Muscle of back (tissue), 11 donors: ENCODE data around the gene PGC. TPM values are rescaled to one million over a fixed set of nuclear protein-coding genes. Genes with fewer than 3 reads are reported as not detected.
A peak's percentile ranks its signal among the peaks of the same experiment; 100 is the strongest.

Source experiments
- DNase-seq, 3 donors: peaks; one replicate each; pipeline versions ENCODE4 v3.0.0 to v3.0.0-alpha.2; 2013
- polyA plus RNA-seq, 10 donors: library from polyadenylated mRNA; unstranded; fragments of 120-200 nt; gene quantifications; one replicate each; pipeline ENCODE4 v1.2.1, GENCODE V29; 2013; ENCODE audit not compliant: insufficient read length in 10 of 10

Gene PGC
- polyA plus RNA-seq, 10 donors, result not detected

DNA sequence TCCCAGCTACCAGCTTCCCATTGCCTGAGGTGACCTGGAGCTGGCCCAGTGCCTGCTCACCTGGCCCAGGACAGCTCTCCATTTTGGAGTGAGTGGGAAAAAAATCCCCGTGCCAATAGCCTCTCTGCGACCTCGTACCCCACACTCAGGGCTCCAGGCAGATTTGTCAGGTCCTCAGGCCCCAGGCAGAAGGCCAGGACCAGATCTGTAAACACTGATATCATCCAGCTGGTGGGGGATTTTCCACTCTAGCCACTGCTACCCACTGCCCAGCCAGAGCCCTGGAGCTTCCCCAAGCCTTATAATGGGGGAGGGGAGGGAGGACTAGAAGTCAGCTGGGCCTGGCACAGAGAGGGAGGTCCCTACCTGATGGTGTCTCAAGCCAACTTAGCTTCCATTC lies 1.3 kb upstream of the PGC start:
- DNase-seq, result no peak

DNA sequence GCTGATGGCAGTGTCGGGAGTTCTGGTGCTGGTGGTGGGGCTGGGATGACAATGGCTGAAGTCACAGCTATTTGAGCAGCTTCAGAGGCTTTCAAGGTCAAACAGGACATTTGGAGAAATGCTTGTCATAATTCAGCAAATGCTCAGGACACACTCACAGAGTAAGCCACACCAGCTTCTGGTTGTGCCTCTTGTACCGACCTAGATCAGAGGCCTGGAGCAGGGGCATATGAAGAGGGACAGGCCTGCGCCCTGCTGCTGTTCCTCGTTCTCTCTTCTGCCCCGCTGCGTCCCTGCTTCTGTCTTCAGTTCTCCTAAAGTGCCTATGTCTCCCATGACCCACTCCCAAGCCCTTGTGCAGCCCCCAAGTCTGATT lies 893 bp upstream of the PGC start:
- DNase-seq, result no peak

DNA sequence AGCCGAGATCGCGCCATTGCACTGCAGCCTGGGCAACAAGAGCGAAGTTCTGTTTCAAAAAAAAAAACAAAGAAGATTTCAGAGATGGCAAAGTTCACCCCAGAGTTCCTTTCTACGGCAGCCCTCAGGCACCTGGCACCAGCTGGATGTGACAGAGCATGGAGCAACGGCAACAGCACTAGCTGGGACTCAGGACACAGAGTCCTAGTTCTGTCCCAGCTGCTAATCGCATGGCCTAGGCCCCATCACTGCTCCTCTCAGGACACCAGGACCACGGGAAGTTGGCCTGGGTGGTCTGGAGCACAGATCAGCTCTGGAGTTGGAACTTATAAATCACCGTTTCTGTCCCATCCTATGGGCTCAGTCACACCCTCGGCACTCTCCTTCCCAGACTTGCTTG lies 1.1 kb downstream of the PGC start:
- no peak for DNase-seq

DNA sequence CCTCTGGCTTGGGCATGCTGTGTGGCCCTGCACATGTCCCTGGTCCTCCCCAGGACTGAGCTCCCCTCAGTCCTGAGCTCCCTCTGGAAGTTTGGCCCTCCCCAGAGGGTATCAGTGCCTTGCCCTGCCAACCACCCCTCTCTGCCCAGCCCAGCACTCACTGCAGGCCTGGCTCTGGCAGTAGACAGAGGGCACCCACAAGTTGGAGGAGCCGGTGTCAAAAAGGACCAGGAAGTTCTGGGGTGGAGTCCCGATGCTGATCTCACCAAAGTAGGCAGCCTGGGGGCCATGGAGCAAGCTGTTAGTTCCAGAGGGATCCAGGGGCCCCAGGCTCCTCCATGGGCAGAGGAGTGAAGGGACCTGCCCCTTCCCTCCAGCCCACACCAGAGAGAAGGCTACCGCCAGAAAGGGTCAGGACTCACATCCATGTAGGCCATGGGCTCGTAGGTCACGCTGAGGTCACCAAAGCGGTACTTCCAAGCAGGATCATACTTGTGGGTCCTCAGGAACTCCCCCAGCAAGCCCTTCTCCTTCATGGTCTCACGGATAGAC lies 2.9 kb downstream of the PGC start:
- DNase-seq, result no peak

DNA sequence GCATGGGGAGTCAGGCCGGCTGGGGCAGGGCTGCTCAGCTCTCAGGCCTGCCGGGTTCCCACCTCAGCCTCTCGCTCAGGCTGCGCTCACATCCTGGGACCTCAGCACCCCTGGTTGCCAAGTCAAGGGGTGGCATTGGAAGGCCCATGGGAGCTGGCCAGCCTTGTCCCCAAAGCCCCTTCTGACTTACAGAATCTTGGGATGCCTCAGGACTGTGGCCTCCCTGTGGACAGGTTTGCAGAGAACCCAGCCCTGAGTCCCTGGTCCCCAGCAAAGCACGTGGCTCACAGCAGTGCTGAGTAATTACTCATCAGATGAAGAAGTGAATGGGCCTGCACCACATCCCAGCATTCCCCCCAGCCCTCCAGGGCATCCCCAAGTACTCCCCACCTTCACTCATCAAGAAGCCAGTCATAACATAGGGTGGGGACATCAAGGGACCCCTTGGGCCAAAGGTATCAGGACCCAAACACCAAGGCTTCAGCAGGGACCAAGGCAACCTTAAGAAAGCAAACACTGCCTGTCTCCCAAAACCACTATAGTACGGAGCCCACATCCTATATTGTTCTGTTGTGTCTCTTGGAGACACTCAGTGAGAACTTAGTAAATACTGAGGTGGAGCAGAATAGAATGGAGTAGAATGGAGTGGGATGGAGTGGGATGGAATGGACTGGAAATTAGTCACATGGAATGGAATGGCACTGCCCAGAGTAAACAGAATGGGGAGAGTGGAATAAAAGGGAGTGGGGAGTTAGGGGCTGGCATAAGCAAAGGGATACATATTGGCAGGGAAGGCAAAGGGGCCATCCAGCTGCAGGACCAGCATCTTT lies 3.6 kb downstream of the PGC start:
- DNase-seq, result no peak

DNA sequence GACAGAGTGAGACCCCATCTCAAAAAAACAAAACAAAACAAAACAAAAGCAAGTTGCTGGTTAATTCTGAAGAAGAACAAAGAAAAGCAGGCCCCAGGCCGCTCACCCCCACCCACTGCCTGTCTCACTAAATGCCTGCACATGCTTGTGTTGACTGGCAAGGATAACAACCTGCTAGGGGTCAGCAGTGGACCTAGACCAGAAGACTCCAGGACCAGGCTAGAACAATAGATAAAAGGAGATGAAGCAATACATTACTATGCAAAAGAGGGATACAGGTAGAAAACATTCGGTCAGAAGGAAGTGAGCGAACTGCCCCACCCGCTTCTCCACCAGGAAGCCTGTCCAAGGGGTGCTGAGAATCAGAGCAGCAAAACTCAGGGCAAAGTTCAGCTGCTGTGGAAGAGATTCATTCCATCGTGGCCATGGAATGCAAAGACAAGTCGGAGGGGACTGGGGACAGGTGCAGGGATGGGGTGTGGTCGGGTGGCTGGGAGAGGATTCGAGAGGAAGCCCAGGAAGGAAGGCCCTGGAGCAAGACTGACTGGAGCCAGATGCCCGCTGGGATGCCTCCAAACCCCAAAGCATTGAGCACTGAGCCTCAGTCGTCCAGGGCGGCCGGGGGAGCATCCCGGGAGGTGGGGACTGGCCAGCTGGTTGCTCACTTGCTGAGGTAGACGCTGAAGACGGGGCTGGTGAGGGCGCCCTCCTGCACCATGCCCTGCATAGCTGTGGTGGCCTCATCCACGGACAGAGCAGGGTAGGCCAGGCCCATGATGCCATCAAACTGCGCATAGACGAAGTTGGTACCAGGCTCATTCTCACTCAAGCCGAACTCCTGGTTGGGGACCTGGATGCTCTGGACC lies 5.3 kb downstream of the PGC start:
- no peak for DNase-seq

DNA sequence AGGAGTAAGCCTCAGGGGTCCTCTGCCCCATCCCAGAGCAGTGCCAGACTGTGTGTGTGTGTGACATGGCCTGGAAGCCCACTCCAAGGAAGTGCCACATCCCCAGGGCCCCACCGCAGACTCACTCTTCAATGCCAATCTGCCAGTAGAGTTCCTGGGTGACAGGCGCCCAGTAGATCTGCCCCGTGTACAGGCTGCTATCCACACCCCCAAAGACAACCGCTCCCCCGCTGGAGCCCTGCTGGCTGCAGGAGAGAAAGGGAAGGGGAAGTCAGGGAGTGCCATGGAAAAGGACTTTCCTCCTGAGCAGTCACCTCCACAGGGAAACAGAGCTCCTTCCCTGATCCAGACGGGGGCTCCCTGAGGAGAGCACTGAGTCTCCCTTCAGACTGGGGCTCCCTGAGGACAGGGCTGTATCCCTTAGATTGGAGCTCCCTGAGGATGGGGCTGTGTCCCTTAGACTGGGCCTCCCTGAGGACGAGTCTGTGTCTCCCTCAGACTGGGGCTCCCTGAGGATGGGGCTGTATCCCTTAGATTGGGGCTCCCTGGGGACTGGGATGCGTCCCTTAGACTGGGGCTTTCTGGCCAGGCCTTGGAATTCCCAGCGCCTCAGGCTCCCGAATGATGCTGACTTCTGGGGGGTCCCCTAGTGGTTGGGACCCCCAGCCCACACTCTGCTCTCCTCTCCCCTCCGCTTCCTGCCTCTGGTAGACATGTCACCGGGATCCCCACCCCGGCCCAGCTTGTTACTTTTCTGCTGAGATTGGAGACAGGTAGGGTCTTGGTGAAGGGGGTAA lies 6.6 kb downstream of the PGC start:
- no peak for DNase-seq

DNA sequence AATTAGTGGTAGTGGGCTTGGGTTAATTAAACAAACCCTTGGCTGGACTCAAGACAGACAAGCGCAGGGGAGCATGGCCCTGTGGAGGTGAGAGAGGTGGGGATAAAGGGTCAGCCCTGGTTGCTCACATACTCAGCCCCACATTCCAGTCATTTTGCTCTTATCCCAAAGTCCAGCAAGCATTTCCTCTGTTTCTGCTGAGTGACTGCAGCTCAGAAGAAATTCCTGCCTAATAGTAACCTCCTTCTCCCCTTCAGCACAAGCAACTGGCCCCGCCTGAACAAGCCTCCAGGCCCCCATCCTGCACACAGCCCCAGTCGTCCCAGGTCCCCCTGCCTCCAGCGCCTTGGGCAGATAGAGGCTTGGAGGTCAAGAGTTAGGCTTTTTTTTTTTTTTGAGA lies 8.2 kb downstream of the PGC start:
- no peak for DNase-seq

DNA sequence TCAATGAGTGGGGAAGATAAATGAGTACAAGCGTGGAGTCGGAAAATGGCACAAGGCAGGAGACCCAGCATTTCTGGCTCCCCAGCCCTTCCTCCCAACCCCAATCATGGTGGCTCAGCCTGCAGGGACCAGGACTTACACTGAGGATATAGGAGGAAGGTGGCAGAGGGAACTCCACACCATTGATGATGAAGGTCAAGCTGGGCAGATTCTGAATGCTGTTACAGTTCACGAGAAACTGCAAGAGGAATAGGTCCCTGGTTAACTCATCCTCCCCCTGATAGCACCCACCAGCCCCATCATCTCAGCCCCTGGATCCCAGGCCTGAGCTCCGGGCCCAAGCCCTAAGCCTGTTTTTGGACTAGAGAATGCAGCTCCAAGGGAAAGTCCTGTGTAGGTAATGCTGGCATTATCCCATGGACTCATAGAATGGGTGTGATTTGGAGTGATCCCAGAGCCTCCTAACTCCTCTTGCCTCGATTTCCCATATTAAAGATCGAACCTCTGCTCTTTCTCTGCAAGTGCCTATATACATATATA lies 9.5 kb downstream of the PGC start:
- no peak for DNase-seq

DNA sequence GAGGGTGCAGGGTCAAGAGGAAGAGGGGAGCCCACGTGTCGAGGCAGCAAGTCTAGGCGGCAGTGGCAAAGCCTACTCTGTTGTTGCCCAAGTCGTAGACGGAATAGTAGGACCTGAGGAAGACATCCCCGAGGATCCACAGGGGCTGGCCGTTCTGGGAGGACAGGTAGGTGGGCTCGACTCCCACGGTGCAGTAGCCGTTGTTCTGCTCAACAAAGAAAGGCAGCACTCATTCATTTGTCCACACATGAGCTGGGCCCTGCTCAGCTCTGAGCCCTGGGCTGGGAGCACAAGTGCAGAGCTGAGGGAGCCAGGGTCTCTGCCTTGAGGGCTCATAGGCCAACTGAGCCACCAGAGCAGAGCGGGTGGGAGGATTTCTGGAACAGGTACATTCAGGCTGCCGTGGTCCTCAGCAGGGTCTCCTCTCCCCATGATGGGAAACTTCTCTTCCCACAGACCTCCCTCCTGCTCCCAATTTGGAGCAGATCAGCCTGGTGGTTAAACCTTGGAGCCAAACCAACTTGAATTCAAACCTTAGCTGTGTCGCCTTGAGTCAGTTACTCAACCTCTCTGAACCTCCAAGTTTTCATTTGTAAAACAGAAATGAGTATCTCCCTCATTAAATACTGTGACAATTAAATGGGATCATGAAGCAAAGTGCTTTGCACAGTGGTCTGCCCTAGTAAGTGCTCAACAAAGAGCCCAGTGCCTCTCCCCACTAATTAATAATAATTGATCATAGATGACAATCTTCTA lies 10.2 kb downstream of the PGC start:
- no peak for DNase-seq

DNA sequence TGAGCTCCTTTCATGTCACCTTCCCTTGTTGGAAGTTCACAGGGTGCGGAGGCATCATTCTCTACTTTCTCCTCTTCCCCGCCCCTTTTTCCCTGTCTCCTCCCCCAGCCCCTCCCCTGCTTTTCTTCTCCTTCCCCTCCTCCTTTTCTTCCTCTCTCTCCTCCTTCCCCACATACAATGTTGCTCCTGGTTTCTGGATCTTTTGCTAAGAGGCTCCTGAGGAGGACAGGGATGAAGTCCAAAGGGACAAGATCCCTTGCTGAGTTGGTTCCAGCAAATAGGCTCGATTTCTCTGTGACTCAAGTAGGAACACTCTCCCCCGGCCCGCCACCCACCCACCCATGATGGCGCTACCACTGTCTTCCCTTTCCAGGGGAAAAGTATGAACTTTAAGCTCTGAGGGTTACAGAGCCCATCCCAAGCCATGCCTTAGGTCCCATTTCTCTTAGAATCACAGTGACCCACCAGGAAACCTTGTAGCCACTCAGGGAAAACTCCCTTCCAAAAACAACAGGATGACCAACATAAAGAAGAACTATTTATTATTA lies 10.9 kb downstream of the PGC start:
- DNase-seq, result no peak

DNA sequence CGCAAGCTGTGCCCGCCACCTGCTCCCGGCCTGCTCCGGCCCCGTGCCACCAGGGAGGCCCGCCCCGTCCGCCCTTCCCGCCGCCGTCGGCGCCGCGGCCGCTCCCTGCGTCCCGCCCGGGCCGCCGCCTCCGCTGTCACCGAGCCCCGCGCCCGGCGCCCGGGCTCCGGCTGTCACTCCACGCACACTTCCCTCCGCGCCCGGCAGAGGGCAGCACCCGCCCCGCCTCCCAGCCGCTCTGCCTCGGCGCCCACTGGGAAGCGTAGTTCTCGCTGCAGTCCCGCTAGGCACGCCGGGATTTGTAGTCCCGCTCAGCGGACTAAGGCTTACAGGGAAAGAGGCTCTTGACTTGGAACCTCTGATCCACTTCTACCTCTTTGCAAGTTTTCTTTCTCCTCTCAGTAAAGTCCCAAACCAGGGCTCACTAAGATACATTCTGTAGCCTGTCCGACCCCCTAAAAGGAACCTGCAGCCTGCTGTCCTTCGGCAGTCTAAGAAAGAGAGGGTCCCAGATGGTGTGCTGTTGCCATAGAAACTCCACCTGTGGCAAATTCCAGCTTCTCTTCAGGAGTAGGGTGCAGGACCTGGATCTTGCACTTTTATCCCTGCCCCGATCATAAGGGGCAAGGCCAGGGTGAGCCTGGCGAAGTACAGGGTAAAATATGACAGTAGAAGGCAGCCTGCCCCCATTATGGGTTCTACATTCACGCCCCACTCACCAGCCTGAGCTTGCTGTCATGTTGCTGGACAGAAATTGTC lies 11.6 kb downstream of the PGC start, which contains the start of gene TFEB:
TSS of gene TFEB (minus strand) at position 182 of the 759 bp plus-strand sequence. CDS start 44,395 bp downstream, outside the sequence.
- DNase-seq, result peak; percentile 88 to 97 (median 94)

DNA sequence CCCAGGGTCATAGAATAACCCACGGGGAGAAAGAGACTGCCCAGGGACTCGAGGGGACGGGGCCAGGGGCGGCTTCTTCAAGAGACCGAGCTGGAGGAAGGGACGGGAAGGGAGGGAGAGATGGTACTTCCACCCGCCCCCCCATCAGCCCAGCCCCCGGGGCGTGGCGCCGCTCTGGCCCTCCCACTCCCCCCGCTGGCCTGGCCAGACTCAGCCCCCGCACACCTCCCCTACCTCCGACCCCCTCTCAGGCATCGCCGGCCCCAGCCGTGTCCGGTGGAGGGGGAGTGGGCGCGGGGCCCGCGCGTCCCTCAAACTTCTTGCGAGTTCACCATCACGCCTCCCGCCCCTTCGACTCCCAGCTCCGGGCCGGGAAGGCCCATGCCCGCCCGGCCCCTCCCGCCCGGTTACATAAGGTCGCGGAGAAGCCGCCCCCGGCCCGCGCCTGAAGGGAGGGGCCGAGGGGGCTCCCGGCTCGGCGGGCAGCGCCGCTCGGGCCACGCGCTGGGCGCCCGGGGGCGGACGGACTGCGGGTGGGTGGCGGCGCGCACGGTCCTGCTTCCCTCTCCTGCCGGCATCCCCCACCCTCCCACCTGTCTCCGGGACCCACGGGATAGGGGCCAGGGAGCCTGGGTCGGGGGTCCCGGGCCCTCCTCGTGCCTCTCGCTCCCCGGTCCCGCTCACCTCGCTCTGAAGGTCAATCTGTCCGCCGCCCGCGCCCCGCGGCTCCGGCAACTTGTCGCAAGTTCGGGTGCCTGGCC lies 12.4 kb downstream of the PGC start:
- peak; percentile 71 to 95 (median 91) for DNase-seq

DNA sequence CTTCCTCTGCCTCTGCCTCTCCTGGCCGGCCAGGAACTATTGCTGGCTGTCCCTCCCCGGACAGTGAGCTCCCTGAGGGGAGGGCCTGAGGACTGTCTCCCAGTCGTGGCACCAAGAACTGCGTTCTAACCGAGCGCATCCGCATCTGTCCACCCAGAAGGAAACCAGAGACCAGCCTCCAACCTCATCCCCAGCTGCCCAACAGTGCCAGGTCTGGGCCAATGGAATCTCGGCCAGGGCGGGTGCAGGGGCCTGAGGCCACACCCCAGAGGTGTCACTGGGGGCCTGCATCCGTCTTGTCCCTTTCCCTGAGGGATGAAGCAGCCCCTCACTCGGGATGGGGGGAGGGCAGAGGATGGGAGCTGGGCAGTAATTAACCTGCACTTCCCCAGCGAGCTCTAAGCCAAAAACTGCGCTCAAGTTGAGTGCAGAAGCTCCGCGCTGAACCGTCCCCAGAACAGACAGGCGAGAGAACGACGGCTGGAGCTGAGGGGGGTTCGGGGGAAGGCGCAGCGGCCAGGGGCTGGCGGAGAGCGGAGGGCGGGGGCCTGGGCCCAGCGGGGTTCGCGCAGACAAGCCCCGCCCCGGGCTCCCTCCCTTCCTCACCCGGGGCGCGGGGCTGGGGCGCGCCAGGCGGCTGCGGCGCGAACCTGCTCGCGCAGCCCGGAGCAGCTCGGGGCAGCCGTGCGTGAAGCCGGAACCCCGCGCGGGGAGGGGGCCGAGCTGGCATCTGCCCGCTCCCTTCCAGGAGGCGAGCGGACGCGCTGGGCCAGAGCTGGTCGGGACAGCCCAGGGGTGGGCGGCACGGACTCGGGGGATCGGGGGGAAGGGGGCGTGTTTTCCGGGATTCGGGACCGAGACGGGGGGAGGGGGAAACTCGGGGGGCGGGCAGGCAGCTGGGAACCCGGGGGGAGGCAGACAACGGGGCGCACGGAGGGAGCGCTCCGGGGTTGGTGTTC lies 13.2 kb downstream of the PGC start:
- peak; percentile 56 to 94 (median 87) for DNase-seq

DNA sequence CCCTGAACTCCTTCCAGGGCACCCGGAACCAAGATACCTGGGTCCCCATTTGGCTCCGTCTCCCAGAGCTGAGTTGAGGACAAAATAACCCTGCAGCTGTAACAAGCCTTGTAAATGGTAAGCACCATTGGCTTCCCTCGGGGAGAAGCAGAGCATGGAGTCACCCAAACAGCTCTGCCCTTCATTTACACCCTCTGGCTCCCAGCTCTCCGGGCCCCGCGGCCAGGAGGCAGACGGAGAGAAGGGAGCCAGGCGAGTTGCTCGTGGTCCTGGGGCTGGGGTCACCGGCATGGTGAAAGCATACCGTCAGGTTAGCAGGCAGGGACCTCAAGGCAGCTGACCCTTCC lies 13.9 kb downstream of the PGC start:
- no peak for DNase-seq

DNA sequence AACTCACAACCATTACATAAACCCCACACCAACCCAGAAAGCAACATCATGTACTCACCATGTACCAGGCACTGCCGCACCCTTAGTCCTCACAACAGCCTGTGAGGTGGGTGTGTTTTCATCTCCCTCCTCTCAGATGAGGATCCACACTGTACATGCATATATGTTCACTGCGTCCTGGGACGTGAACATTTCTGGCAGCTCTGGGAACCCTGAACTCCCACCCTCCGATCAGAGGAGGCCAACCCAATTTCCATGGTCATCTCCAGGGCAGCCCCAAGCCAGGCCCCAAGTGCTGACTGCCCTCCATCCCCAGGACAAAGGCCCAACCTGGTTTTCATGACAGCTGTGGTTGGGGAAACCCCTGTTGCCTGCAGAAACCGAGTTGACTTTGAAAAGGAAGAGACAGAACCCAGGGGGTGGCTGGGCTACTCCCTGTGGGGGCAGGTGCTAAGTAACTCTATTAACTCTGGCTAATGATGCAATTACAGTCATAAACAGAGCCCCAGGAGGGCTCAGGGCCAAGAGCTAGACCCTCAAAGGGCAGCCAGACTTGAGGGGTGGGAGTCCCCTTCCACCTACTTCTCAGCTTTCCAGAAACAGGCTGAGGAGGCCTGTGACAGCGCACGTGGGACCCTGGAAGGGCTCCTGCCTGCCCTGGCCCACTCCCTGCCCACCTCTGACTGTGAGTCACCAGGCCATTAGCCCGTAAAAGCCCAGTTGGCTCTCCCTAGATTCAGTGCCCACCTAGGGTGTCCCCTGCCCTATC lies 14.4 kb downstream of the PGC start:
- peak in 1 of 3 donors; percentile 30 for DNase-seq

DNA sequence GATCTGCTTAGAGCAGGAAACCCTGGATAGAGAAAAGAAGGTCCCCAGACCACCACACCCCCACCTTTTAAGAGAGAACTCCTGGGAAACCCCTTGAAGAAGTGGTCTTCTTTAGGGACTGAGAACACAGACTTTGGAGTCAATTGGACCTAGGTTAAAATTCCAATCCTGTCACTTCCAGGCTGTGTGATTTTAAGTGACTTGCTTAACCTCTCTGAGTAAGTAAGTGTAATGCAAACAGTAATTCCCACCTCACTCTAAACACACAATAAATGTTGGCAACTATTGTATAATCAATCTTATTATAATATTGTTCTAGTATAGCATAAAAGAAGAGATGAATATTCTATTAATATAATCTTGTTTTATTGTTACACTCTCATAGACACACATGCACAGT lies 15.0 kb downstream of the PGC start:
- DNase-seq, result no peak
